B cell (primary cell): Measurements from ENCODE around the gene PGAP6. TPM values are rescaled to one million over a fixed set of nuclear protein-coding genes. Genes with fewer than 3 reads are reported as not detected.

Experiments used
- ATAC-seq: fragments of 200-7000 bp; cut with Tn5 transposase; one replicate; pipeline ENCODE4 v1.10.0; 2021; ENCODE audit warnings: low read depth, mild to moderate bottlenecking, moderate number of reproducible peaks, moderate library complexity
- CTCF ChIA-PET: fragments of 350-600 bp; sonication (Branson Sonifier 250); formaldehyde crosslinking; loops from one replicate; lab custom pipeline; 2021; ENCODE audit warnings: antibody characterized with exemption, inconsistent platforms; lab: Charles Lee
- POLR2A ChIA-PET: fragments of 350-600 bp; sonication (Branson Sonifier 250); formaldehyde crosslinking; loops from one replicate; lab custom pipeline; 2021; ENCODE audit warnings: antibody characterized with exemption; lab: Charles Lee
- DNase-seq: peaks from one replicate; pipeline ENCODE4 v3.0.0; 2013
- H2AFZ ChIP-seq: 2 replicates; pipeline ENCODE4 v1.6.1; 2012; ENCODE audit warnings: mild to moderate bottlenecking, low read depth, low read length; ENCODE audit not compliant: insufficient read depth, poor library complexity, severe bottlenecking
- H3K27ac ChIP-seq, 2 donors: 1 replicate in 1 of 2; 2 replicates in 1 of 2; pipeline ENCODE4 v1.5.1; 2012 to 2013; ENCODE audit warnings: low read length in 2 of 2, mild to moderate bottlenecking in 2 of 2, moderate library complexity in 1 of 2
- H3K27me3 ChIP-seq, 4 experiments: fragments of 200-600 bp in 1 of 4; sonication (generic) in 1 of 4; replicated peaks in 1 of 4; 1 replicate in 2 of 4; 2 replicates in 2 of 4; pipeline versions ENCODE4 v1.6.1 to v1.7.0; 2013 to 2016; ENCODE audit warnings: low read length in 3 of 4, mild to moderate bottlenecking in 2 of 4, mixed read lengths in 1 of 4, moderate library complexity in 1 of 4; ENCODE audit not compliant: insufficient read depth in 4 of 4, control insufficient read depth in 3 of 4; ENCODE audit errors: control extremely low read depth in 1 of 4
- H3K36me3 ChIP-seq, 2 experiments: replicated peaks in 1 of 2; 1 replicate in 1 of 2; 2 replicates in 1 of 2; pipeline versions ENCODE4 v1.6.1 to v1.7.1; 2013; ENCODE audit warnings: low read length in 1 of 2; ENCODE audit not compliant: insufficient read depth in 2 of 2, control insufficient read depth in 1 of 2; ENCODE audit errors: control extremely low read depth in 1 of 2, extremely low read depth in 1 of 2
- H3K4me1 ChIP-seq, 2 donors: fragments of 200-600 bp in 1 of 2; sonication (generic) in 1 of 2; 1 replicate in 1 of 2; 2 replicates in 1 of 2; pipeline versions ENCODE4 v1.5.1 to v1.6.1; 2013 to 2017; ENCODE audit warnings: low read length in 2 of 2; ENCODE audit not compliant: control insufficient read depth in 2 of 2, insufficient read depth in 2 of 2
- H3K4me2 ChIP-seq: replicated peaks from 2 replicates; pipeline ENCODE3; 2012; ENCODE audit warnings: mild to moderate bottlenecking, low read depth, low read length; ENCODE audit not compliant: poor library complexity, severe bottlenecking
- H3K4me3 ChIP-seq, 5 experiments: fragments of 200-600 bp in 1 of 5; sonication (generic) in 1 of 5; 1 replicate in 3 of 5; 2 replicates in 2 of 5; pipeline versions ENCODE4 v1.5.1 to v1.7.0; 2011 to 2016; ENCODE audit warnings: low read length in 4 of 5, mild to moderate bottlenecking in 4 of 5, low read depth in 2 of 5, control low read depth in 1 of 5, moderate library complexity in 1 of 5; ENCODE audit not compliant: insufficient read depth in 1 of 5; ENCODE audit errors: control extremely low read depth in 1 of 5, extremely low read depth in 1 of 5
- H3K79me2 ChIP-seq: fragments of 200-600 bp; sonication (generic); one replicate; pipeline ENCODE4 v1.6.0; 2016; ENCODE audit warnings: low read length; ENCODE audit not compliant: control insufficient read depth, insufficient read depth
- H3K9ac ChIP-seq: fragments of 200-600 bp; sonication (generic); 2 replicates; pipeline ENCODE4 v1.6.1; 2017; ENCODE audit warnings: mild to moderate bottlenecking, low read length, moderate library complexity
- H3K9me3 ChIP-seq, 3 donors: one replicate each; pipeline versions ENCODE4 v1.6.1 to v1.7.1; 2013; ENCODE audit warnings: low read length in 2 of 3; ENCODE audit not compliant: control insufficient read depth in 2 of 3, insufficient read depth in 1 of 3; ENCODE audit errors: control extremely low read depth in 1 of 3
- H4K20me1 ChIP-seq: 2 replicates; pipeline ENCODE4 v1.6.0; 2012; ENCODE audit warnings: mild to moderate bottlenecking, low read length; ENCODE audit not compliant: insufficient read depth, control insufficient read depth, poor library complexity, severe bottlenecking
- H3K27ac Mint-ChIP-seq: one replicate; pipeline ENCODE4 v1.8.0; 2021; ENCODE audit warnings: mixed read lengths
- H3K27me3 Mint-ChIP-seq: one replicate; pipeline ENCODE4 v1.8.0; 2021; ENCODE audit warnings: mixed read lengths
- H3K4me1 Mint-ChIP-seq: one replicate; pipeline ENCODE4 v1.8.0; 2021; ENCODE audit warnings: mixed read lengths
- H3K4me3 Mint-ChIP-seq: one replicate; pipeline ENCODE4 v1.8.0; 2021; ENCODE audit warnings: mixed read lengths
- H3K9me3 Mint-ChIP-seq: one replicate; pipeline ENCODE4 v1.8.0; 2022; ENCODE audit warnings: mixed read lengths; ENCODE audit not compliant: insufficient read depth
- EZH2 ChIP-seq: IDR thresholded peaks from 2 replicates; pipeline ENCODE4 v1.6.1; 2012; ENCODE audit warnings: borderline replicate concordance, low read depth, mild to moderate bottlenecking, moderate library complexity, low read length; ENCODE audit not compliant: insufficient read depth, poor library complexity, severe bottlenecking
- WGBS: methylation state at CpG from one replicate; pipeline ENCODE4 v1.1.5; 2013; ENCODE audit warnings: missing lambda C conversion rate; ENCODE audit not compliant: insufficient coverage; 5-methylcytosine and 5-hydroxymethylcytosine counted together
- intact Hi-C: fragments of 100-400 bp; cut with micrococcal nuclease; formaldehyde crosslinking; loops from one replicate; pipeline ENCODE4 v1.10.0; 2022
- polyA plus RNA-seq: library from polyadenylated mRNA; depleted of rRNA; stranded (reverse); fragments of >200 nt; gene quantifications from 2 replicates; pipeline ENCODE4 v1.2.3, GENCODE V29; 2012
- total RNA-seq, 2 donors: library from RNA; stranded (reverse); fragments of 120-200 nt in 1 of 2; gene quantifications; 1 replicate in 1 of 2; 2 replicates in 1 of 2; pipeline versions ENCODE4 v1.2.3 to v1.2.4, GENCODE V29; 2013 to 2022
- TF ChIP-seq, protein P1 (sequence below): fragments of 200-600 bp; IDR thresholded peaks from one replicate; pipeline ENCODE4 v1.8.0; 2022; ENCODE audit warnings: antibody characterized with exemption, mild to moderate bottlenecking

The PGAP6 gene
- total and polyA plus RNA-seq, 2 donors (not counting 1 experiment from before 2014, with no cell fraction given) = 47.4 to 158 TPM

DNA sequence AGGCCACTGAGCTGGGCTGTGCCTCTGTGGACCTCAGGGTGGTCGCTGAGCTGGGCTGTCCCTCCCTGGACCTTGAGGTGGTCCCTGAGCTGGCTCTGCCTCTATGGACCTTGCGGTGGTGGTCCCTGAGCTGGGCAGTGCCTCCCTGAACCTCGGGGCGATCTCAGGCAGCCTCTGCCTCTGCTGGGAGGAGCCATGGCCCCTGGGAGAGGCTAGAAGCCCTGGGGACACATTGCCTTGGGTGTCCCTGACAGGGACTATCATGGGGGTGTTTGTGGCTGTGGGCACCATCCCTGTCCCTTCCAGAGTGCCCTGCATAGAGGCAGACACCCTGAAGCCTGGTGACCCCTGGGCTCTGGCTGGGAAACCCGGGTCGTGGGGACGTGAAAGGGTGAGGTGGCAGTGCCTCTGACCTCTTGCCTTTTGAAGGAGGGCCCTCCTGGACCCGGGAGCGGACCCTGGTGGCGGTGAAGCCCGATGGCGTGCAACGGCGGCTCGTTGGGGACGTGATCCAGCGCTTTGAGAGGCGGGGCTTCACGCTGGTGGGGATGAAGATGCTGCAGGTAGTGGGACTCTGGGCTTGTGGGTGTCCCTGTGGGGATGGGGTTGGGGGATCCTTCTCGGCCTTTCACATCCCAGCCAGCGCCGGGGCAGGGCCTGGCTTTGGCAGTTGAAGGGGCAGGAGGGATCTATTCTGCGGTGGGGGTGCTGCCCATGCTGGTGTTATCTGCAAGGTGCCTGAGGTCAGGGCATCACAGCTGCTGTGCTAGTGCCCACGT, 17.0 kb upstream of the PGAP6 start:
- Histone ChIP-seq H3K4me2 (no peak overlapping the region), H3K27ac (peak overlapping the region in 1 of 2 donors; percentile 78), H3K4me1 (peaks cover 26 to 39% of the 10 kb centered on the region in 2 donors), H3K27me3 (no peaks in the 10 kb centered on the region), H3K79me2 (no peaks in the 10 kb centered on the region), H4K20me1 (peaks cover 7% of the 10 kb centered on the region), H3K36me3 (peaks cover 0 to 6% of the 10 kb centered on the region in 2 experiments), H2AFZ (no peak overlapping the region), H3K9me3 (peaks cover 0 to 6% (median 0%) of the 10 kb centered on the region in 3 donors), H3K9ac (no peak overlapping the region), H3K4me3 (no peak overlapping the region)
- 91% methylated on average over 18 of the region's 24 CpGs for WGBS
- CTCF ChIA-PET = no interaction called here
- Mint-ChIP-seq H3K27me3 (no peaks in the 10 kb centered on the region), H3K4me3 (peak overlapping the region; percentile 67), H3K4me1 (peaks cover 27% of the 10 kb centered on the region), H3K9me3 (no peaks in the 10 kb centered on the region), H3K27ac (peak overlapping the region; percentile 71)
- ATAC-seq (no peak), DNase-seq (peak; percentile 35)
- intact Hi-C loops = no loop called here
- TF ChIP-seq, protein P1, sequence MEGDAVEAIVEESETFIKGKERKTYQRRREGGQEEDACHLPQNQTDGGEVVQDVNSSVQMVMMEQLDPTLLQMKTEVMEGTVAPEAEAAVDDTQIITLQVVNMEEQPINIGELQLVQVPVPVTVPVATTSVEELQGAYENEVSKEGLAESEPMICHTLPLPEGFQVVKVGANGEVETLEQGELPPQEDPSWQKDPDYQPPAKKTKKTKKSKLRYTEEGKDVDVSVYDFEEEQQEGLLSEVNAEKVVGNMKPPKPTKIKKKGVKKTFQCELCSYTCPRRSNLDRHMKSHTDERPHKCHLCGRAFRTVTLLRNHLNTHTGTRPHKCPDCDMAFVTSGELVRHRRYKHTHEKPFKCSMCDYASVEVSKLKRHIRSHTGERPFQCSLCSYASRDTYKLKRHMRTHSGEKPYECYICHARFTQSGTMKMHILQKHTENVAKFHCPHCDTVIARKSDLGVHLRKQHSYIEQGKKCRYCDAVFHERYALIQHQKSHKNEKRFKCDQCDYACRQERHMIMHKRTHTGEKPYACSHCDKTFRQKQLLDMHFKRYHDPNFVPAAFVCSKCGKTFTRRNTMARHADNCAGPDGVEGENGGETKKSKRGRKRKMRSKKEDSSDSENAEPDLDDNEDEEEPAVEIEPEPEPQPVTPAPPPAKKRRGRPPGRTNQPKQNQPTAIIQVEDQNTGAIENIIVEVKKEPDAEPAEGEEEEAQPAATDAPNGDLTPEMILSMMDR = no peak
- no peak for TF ChIP-seq EZH2
- POLR2A ChIA-PET = interaction anchor here (0.6 kb wide), 2 partner anchors 18 to 28 kb away, joined by 3 read pairs; partner anchors contain the start of gene MRPL28

DNA sequence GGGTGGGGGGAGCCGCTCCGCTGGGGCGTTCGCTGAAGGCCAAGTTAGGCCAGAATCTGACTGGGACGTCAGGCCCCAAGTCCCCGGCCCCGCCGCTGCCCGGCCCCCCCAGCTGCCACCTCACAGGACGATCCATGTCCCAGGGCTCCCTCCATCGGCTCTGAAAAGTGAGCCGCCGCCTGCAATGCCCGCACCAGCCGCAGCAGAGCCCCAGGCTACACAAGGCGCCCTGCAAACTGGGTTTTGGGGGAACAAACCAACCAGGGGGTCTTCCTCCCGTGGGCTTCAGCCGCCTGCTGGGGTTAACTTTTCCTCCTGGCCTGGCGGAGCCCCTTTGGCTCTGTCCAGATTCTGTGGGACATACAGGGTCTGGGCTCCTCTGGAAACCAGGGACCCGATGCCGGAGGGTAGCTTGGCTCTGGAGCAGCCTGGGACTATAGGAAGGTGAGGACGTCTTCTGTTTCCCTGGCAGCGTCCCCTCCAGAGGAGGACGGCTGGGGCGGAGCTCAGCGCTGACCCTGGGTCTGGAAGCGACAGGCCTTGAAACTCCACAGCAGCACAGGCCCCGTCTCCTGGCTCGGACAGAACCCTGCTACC, 16.1 kb upstream of the PGAP6 start:
- Mint-ChIP-seq H3K4me3 (peak overlapping the region; percentile 67), H3K4me1 (peaks cover 27% of the 10 kb centered on the region), H3K27ac (peak overlapping the region; percentile 71), H3K9me3 (no peaks in the 10 kb centered on the region), H3K27me3 (no peaks in the 10 kb centered on the region)
- no peak overlapping the region for H2AFZ ChIP-seq
- WGBS = 52% methylated on average over 23 of the region's 29 CpGs
- intact Hi-C loops = no loop called here
- no peaks in the 10 kb centered on the region for H3K79me2 ChIP-seq
- peaks cover 26 to 39% of the 10 kb centered on the region in 2 donors for H3K4me1 ChIP-seq
- CTCF ChIA-PET = no interaction called here
- no peak overlapping the region for H3K4me3 ChIP-seq
- peak overlapping the region; percentile 46 for H3K4me2 ChIP-seq
- ATAC-seq = no peak
- peaks cover 0 to 6% of the 10 kb centered on the region in 2 experiments for H3K36me3 ChIP-seq
- no peak overlapping the region for H3K9ac ChIP-seq
- peaks cover 0 to 6% (median 0%) of the 10 kb centered on the region in 3 donors for H3K9me3 ChIP-seq
- peak; percentile 69 for DNase-seq
- POLR2A ChIA-PET = interaction anchor here (0.6 kb wide), 1 partner anchor 23 kb away, joined by 4 read pairs; no protein-coding TSS in a partner anchor
- TF ChIP-seq, protein P1 = peak; percentile 14
- TF ChIP-seq EZH2 = no peak
- no peaks in the 10 kb centered on the region for H3K27me3 ChIP-seq
- H3K27ac ChIP-seq = no peak overlapping the region
- peaks cover 7% of the 10 kb centered on the region for H4K20me1 ChIP-seq
